Brain microvascular endothelial cell (primary cell): ENCODE data around the gene AMOTL2.

Source experiments
- DNase-seq: peaks from one replicate; pipeline ENCODE4 v3.0.0-alpha.2; 2020
- H3K27ac ChIP-seq: fragments of 250-450 bp; sonication (Bioruptor Pico); 2 replicates; pipeline ENCODE4 v1.5.1; 2020; ENCODE audit warnings: mild to moderate bottlenecking, moderate library complexity
- H3K27me3 ChIP-seq: fragments of 250-450 bp; sonication (Bioruptor Pico); replicated peaks from 2 replicates; pipeline ENCODE4 v1.5.1; 2020; ENCODE audit warnings: mild to moderate bottlenecking
- H3K36me3 ChIP-seq: fragments of 250-450 bp; sonication (Bioruptor Pico); replicated peaks from 2 replicates; pipeline ENCODE4 v1.5.1; 2020; ENCODE audit warnings: mild to moderate bottlenecking
- H3K4me3 ChIP-seq: 2 replicates; pipeline ENCODE4 v1.5.1; 2011; ENCODE audit warnings: low read depth, mild to moderate bottlenecking, control low read depth, low read length, moderate library complexity
- in situ Hi-C: cut with HindIII; loops from 2 replicates; pipeline ENCODE4 v1.10.0; 2017; ENCODE audit warnings: low sequenced_read_pairs, low pct_ligation_motif_present
- TF ChIP-seq, protein P1 (sequence below): IDR thresholded peaks from 2 replicates; pipeline ENCODE4 v1.5.1; 2011; ENCODE audit warnings: low read depth, mild to moderate bottlenecking, moderate library complexity, low read length, control low read depth, inconsistent platforms; ENCODE audit errors: missing control alignments

The AMOTL2 gene

GRCh38 chr3:134374791-134375581 lies 739 bp upstream of the AMOTL2 start:
- Histone ChIP-seq H3K27ac (peak overlapping the region; percentile 98), H3K36me3 (peaks cover 24% of the 10 kb centered on the region), H3K4me3 (peak overlapping the region; percentile 92), H3K27me3 (no peaks in the 10 kb centered on the region)
- DNase-seq = no peak
- TF ChIP-seq, protein P1, sequence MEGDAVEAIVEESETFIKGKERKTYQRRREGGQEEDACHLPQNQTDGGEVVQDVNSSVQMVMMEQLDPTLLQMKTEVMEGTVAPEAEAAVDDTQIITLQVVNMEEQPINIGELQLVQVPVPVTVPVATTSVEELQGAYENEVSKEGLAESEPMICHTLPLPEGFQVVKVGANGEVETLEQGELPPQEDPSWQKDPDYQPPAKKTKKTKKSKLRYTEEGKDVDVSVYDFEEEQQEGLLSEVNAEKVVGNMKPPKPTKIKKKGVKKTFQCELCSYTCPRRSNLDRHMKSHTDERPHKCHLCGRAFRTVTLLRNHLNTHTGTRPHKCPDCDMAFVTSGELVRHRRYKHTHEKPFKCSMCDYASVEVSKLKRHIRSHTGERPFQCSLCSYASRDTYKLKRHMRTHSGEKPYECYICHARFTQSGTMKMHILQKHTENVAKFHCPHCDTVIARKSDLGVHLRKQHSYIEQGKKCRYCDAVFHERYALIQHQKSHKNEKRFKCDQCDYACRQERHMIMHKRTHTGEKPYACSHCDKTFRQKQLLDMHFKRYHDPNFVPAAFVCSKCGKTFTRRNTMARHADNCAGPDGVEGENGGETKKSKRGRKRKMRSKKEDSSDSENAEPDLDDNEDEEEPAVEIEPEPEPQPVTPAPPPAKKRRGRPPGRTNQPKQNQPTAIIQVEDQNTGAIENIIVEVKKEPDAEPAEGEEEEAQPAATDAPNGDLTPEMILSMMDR = no peak
- in situ Hi-C loops = no loop called here

DNA sequence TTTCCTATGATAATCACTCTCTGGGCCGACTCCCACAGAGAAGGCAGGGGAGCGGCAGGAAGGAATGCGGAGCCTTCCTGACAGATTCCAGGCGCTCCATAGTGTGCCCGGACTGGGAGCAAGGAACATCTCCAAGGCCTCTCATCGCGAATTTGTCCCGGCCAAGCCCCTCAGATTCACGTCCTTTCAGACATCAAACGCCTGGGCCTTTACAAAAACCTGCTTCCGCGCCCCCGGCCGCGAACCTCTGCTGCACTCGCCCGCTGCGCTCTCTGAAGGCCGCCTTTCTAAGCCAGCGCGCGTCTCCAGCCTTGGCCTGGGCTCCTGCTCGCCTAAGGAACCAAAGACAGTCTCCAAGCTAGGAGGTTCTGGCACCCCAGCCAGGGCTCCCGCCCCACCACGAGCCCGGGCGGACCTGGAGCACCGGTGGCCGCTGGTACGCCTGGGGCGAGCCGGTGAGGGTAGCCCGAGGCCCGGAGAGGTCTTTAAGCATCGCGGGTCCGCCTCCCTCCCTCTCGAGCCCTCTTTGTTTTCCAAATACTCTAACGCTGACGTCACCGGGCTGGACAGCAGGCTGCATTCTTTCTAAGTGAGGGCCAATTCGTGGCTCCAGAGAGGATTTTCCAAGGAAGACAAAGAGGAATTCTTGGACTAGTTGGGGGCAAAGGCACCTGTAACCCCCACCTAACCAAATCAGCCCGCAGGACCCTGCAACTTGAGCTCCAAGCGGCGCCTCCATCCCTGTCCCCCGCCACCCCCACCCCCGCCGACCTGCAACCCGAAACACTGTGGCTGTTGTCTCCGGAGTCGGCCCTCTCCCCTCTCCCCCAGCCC lies 759 bp downstream of the AMOTL2 start:
- Histone ChIP-seq H3K4me3 (peak overlapping the region; percentile 92), H3K27me3 (no peaks in the 10 kb centered on the region), H3K27ac (peak overlapping the region; percentile 98), H3K36me3 (peaks cover 34% of the 10 kb centered on the region)
- peak; percentile 87 for DNase-seq
- TF ChIP-seq, protein P1 = no peak
- in situ Hi-C loops = no loop called here

DNA sequence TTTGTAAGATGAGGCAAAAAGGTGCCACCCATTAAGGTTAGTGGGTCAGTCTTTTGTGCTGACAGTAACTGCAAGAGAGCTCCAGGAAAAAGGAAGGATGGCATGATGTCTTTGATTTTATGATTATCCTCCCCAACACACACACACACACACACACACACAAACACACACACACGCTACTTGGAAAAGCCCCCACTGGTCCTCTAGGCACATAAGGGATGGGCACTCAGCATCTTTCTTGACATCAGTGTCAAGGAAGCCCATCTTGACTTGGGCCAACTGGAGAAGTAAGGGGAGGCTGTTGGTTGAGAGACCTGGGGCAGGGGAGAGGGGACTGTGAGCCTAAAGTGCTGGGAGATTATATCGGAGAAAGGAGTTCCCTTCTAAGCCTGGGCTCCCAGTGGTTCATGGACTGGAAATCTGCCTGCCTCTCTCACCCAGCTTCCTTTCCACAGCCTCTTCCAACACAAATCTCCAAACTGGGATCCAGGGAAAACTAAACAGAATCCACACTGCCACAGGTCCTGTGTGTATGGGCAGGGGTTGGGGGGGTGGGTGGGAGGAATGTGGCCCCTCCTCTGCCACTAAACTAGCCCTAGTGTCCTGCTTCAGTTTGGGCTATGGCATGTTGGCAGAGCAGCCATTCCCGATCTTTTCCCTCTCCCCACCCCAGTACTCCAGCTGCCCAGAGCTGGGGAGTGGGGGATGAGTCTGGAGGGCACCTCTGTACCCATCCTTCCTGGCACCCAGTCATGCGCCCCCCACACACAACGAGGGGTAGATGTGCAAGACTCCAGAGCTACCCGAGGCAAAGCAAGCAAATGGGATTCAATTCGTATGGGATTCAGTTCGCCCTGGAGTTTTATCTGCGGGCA lies 1.6 kb downstream of the AMOTL2 start:
- H3K27me3 ChIP-seq = no peaks in the 10 kb centered on the region
- TF ChIP-seq, protein P1 = no peak
- peak overlapping the region; percentile 98 for H3K27ac ChIP-seq
- H3K36me3 ChIP-seq = peaks cover 40% of the 10 kb centered on the region
- H3K4me3 ChIP-seq = peak overlapping the region; percentile 92
- in situ Hi-C loops = no loop called here
- DNase-seq = no peak

DNA sequence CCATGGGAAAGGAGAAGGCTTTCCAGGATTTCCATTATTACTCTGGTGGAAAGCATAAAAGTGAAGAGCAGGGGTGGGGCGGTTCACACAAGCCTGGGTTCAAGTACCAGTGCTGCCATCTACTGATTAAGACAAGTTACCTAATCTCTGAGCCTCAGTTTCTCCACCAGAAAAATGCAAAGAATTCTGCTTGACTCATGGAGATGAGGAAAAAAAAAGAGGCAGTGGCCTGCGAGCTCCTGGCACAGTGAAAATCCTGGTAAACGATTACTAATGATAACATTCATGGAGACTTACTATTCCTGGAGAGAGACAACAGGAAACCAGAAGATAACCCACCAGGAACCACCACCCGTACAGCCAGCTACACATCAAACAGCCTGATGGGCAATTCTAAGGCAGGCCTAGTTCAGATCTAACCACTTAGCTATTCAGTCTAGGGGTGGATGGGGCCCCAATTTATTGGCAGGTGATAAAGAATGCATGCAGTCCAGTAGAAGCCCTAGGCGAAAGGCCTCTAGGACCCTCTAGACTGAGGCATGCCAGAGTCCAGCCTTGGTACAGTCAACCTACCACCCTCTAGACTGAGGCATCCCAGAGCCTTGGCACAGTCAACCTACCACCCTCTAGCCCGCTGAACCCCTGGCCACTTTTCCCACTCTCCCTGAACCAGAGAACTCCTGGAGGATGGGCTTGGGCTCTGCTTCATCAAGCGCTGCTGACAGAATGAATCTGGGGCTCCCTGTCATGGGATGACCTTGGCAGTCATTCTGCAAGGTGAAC lies 2.5 kb downstream of the AMOTL2 start:
- peak; percentile 56 for DNase-seq
- TF ChIP-seq, protein P1 = no peak
- in situ Hi-C loops = no loop called here
- Histone ChIP-seq H3K4me3 (peak overlapping the region; percentile 92), H3K27me3 (no peaks in the 10 kb centered on the region), H3K36me3 (peaks cover 49% of the 10 kb centered on the region), H3K27ac (peak overlapping the region; percentile 98)
